ENCODE results near the gene TXNDC11.

GRCh38 chr16:11633113-11633512 is 109.5 kb downstream of the TXNDC11 start:
- TF ChIP-seq CTCF (IDR thresholded peaks at IDR 0.05; ENCODE audit: extremely low read depth in 1 of 2, insufficient read depth in 1 of 2, low read depth in 1 of 2, low read length in 2 of 2) (no peak), GATA2 (IDR thresholded peaks at IDR 0.05; ENCODE audit: insufficient read depth, insufficient read length, low read depth, low read length) (no peak), POLR2AphosphoS5 (IDR thresholded peaks at IDR 0.05; ENCODE audit: insufficient read depth, low read depth, low read length) (no peak), FOS (IDR thresholded peaks at IDR 0.05; ENCODE audit: borderline replicate concordance, insufficient read depth, low read length) (no peak), EZH2 (IDR thresholded peaks at IDR 0.05; ENCODE audit: borderline replicate concordance, low read depth, low read length, severe bottlenecking) (no peak), MAX (IDR thresholded peaks at IDR 0.05; ENCODE audit: insufficient read depth, insufficient read length) (no peak), POLR2A (IDR thresholded peaks at IDR 0.05; ENCODE audit: low read depth, low read length) (no peak), JUN (IDR thresholded peaks at IDR 0.05; ENCODE audit: borderline replicate concordance, insufficient read depth, insufficient read length, low read depth) (no peak)

All from endothelial cell of umbilical vein (primary cell).